ENCODE measurements around the gene TBX6.

DNA sequence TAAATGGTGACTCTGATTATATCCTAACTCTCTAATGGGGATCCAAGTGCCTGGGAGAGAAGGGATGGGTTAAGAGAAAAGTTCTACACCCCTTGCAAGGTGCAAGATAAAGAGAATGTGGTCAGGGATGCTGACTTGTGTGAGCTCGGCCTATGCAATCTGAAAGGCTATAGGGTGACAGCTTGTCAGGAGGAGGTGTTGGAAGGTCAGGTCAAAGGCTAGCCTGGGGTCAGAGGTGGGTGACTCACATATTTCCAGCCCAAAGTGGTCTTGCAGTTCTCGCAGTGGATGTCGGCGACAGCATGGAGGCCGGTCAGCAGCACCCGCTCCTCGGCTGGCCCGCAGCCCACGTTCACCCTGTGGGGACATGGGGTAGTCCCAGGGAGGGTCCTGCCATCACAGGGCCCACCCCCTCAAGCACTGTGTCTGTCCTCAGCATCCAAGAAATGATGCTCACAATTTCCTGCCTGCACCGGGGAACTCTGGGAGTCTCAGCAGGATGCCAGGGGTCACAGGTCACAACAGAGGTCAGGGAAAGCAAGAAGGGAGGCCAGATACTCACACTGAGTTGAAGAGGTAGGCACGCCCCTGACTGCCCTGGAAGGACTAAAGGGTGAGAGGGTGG lies 2.9 kb upstream of the TBX6 start:
- TF ChIP-seq, protein P1, sequence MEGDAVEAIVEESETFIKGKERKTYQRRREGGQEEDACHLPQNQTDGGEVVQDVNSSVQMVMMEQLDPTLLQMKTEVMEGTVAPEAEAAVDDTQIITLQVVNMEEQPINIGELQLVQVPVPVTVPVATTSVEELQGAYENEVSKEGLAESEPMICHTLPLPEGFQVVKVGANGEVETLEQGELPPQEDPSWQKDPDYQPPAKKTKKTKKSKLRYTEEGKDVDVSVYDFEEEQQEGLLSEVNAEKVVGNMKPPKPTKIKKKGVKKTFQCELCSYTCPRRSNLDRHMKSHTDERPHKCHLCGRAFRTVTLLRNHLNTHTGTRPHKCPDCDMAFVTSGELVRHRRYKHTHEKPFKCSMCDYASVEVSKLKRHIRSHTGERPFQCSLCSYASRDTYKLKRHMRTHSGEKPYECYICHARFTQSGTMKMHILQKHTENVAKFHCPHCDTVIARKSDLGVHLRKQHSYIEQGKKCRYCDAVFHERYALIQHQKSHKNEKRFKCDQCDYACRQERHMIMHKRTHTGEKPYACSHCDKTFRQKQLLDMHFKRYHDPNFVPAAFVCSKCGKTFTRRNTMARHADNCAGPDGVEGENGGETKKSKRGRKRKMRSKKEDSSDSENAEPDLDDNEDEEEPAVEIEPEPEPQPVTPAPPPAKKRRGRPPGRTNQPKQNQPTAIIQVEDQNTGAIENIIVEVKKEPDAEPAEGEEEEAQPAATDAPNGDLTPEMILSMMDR (IDR thresholded peaks at IDR 0.05) = no peak
- no peak for TF ChIP-seq ZFX (IDR thresholded peaks at IDR 0.05; ENCODE audit: borderline replicate concordance)

All from 22Rv1 (cell line).